Stomach (tissue), 4 donors: ENCODE results near the gene GSG1L2.

Experiments used
- CTCF ChIP-seq, 7 experiments: fragments of 450-650 bp in 4 of 7; fragments of 200-600 bp in 3 of 7; sonication (generic) in 3 of 7; IDR thresholded peaks; one replicate each; pipeline ENCODE4 v1.5.1; 2016 to 2019; ENCODE audit warnings: antibody characterized with exemption in 7 of 7, control low read depth in 2 of 7, mild to moderate bottlenecking in 1 of 7
- EP300 ChIP-seq: sonication (generic); formaldehyde crosslinking; IDR thresholded peaks from one replicate; pipeline ENCODE4 v1.6.1; 2017; ENCODE audit warnings: antibody characterized with exemption
- POLR2A ChIP-seq, 4 donors: fragments of 450-650 bp; IDR thresholded peaks; one replicate each; pipeline ENCODE4 v1.6.1; 2016; ENCODE audit warnings: antibody characterized with exemption in 4 of 4, control low read depth in 2 of 4, mild to moderate bottlenecking in 1 of 4, moderate library complexity in 1 of 4

GRCh38 chr17:9788601-9789000, 33.3 kb downstream of the GSG1L2 start:
- TF ChIP-seq CTCF (IDR thresholded peaks at IDR 0.05) (no peak), EP300 (no peak), POLR2A (IDR thresholded peaks at IDR 0.05) (no peak)
